H1 (cell line): ENCODE data around the gene GPR63. TPM values are rescaled to one million over a fixed set of nuclear protein-coding genes. Genes with fewer than 3 reads are reported as not detected.

Source experiments
- CTCF ChIA-PET: fragments of 300-600 bp; sonication (Branson Sonifier 250); formaldehyde crosslinking; loops from one replicate; lab custom pipeline; 2021; ENCODE audit not compliant: partially characterized antibody; lab: Charles Lee
- POLR2A ChIA-PET: fragments of 300-600 bp; sonication (Branson Sonifier 250); formaldehyde crosslinking; loops from one replicate; lab custom pipeline; 2021; ENCODE audit warnings: inconsistent platforms; ENCODE audit not compliant: partially characterized antibody; lab: Charles Lee
- DNase-seq, 2 experiments: peaks; one replicate each; pipeline versions ENCODE4 v3.0.0 to v3.0.0-alpha.2; 2010 to 2022; ENCODE audit warnings: low spot score in 2 of 2, low read depth in 1 of 2, mixed read lengths in 1 of 2
- FAIRE-seq: peaks from 2 replicates; lab custom pipeline; 2011; peaks lifted over from hg19 to GRCh38; lab: Jason Lieb, UNC
- H2AFZ ChIP-seq: 2 replicates; pipeline ENCODE4 v1.8.1; 2012; ENCODE audit warnings: low read length, inconsistent platforms
- H2AK5ac ChIP-seq: 2 replicates; pipeline ENCODE4 v1.6.1; 2013; ENCODE audit warnings: low read depth, low read length
- H2BK120ac ChIP-seq: replicated peaks from 2 replicates; pipeline ENCODE3; 2013; ENCODE audit warnings: low read depth, low read length, inconsistent platforms
- H2BK12ac ChIP-seq: 2 replicates; pipeline ENCODE4 v1.6.1; 2013; ENCODE audit warnings: low read depth, low read length
- H2BK15ac ChIP-seq: 2 replicates; pipeline ENCODE4 v1.6.1; 2013; ENCODE audit warnings: low read length
- H2BK20ac ChIP-seq: 2 replicates; pipeline ENCODE4 v1.6.1; 2013; ENCODE audit warnings: low read length
- H2BK5ac ChIP-seq: 2 replicates; pipeline ENCODE4 v1.6.1; 2013; ENCODE audit warnings: low read depth, low read length
- H3K14ac ChIP-seq: 2 replicates; pipeline ENCODE4 v1.6.1; 2013; ENCODE audit warnings: inconsistent platforms; ENCODE audit not compliant: insufficient read length
- H3K18ac ChIP-seq: 2 replicates; pipeline ENCODE4 v1.6.1; 2013; ENCODE audit warnings: low read length; ENCODE audit errors: extremely low read depth
- H3K23ac ChIP-seq: 2 replicates; pipeline ENCODE4 v1.6.1; 2013; ENCODE audit warnings: inconsistent platforms; ENCODE audit not compliant: insufficient read length
- H3K23me2 ChIP-seq: 2 replicates; pipeline ENCODE4 v1.6.1; 2013; ENCODE audit warnings: low read depth, low read length
- H3K27ac ChIP-seq: 2 replicates; pipeline ENCODE4 v1.6.1; 2011; ENCODE audit warnings: low read depth, low read length, inconsistent platforms
- H3K27me3 ChIP-seq, 4 experiments: replicated peaks in 1 of 4; 1 replicate in 1 of 4; 2 replicates in 3 of 4; pipeline versions ENCODE4 v1.6.1 to v1.8.1; 2011 to 2013; ENCODE audit warnings: low read length in 3 of 4, mild to moderate bottlenecking in 3 of 4, inconsistent platforms in 2 of 4, mixed read lengths in 2 of 4, moderate library complexity in 1 of 4; ENCODE audit not compliant: control insufficient read depth in 3 of 4, insufficient read depth in 3 of 4; ENCODE audit errors: extremely low read depth in 1 of 4
- H3K36me3 ChIP-seq, 4 experiments: 2 replicates each; pipeline versions ENCODE4 v1.6.1 to v1.8.1; 2011 to 2013; ENCODE audit warnings: mild to moderate bottlenecking in 4 of 4, low read length in 3 of 4, moderate library complexity in 2 of 4, control low read depth in 1 of 4, inconsistent platforms in 1 of 4; ENCODE audit not compliant: insufficient read depth in 4 of 4, control insufficient read depth in 2 of 4
- H3K4ac ChIP-seq: replicated peaks from 2 replicates; pipeline ENCODE3; 2013; ENCODE audit warnings: low read length, low read depth, mixed read lengths, inconsistent platforms; ENCODE audit not compliant: insufficient read length
- H3K4me1 ChIP-seq, 4 experiments: replicated peaks in 1 of 4; 1 replicate in 1 of 4; 2 replicates in 3 of 4; pipeline versions ENCODE4 v1.6.1 to v1.8.1; 2011 to 2013; ENCODE audit warnings: low read length in 3 of 4, inconsistent platforms in 2 of 4, mixed read lengths in 1 of 4; ENCODE audit not compliant: insufficient read depth in 4 of 4, control insufficient read depth in 3 of 4
- H3K4me2 ChIP-seq, 2 experiments: 2 replicates each; pipeline versions ENCODE4 v1.6.1 to v1.8.1; 2011 to 2013; ENCODE audit warnings: low read depth in 2 of 2, low read length in 2 of 2, control low read depth in 1 of 2, inconsistent platforms in 1 of 2, mild to moderate bottlenecking in 1 of 2; ENCODE audit not compliant: insufficient read depth in 1 of 2
- H3K4me3 ChIP-seq, 4 experiments: fragments of 200-600, 300-600 bp in 1 of 4; sonication (generic), shearing (Covaris generic), sonication (Bioruptor Twin) in 1 of 4; 2 replicates each; pipeline versions ENCODE4 v1.5.1 to v1.8.1; 2011 to 2016; ENCODE audit warnings: low read length in 4 of 4, low read depth in 3 of 4, control low read depth in 2 of 4, inconsistent platforms in 2 of 4, mild to moderate bottlenecking in 2 of 4, mixed read lengths in 1 of 4, moderate library complexity in 1 of 4; ENCODE audit not compliant: insufficient read depth in 2 of 4; ENCODE audit errors: extremely low read depth in 1 of 4
- H3K56ac ChIP-seq: replicated peaks from 2 replicates; pipeline ENCODE3; 2013; ENCODE audit warnings: low read depth, mild to moderate bottlenecking, mixed read lengths, low read length, inconsistent platforms; ENCODE audit not compliant: insufficient read length
- H3K79me1 ChIP-seq: 2 replicates; pipeline ENCODE4 v1.6.1; 2013; ENCODE audit warnings: low read depth, low read length, control low read depth
- H3K79me2 ChIP-seq, 2 experiments: 2 replicates each; pipeline versions ENCODE4 v1.6.1 to v1.8.1; 2012 to 2013; ENCODE audit warnings: low read length in 2 of 2, mild to moderate bottlenecking in 2 of 2, inconsistent platforms in 1 of 2; ENCODE audit not compliant: insufficient read depth in 2 of 2, control insufficient read depth in 1 of 2
- H3K9ac ChIP-seq, 4 experiments: replicated peaks in 1 of 4; 1 replicate in 1 of 4; 2 replicates in 3 of 4; pipeline versions ENCODE4 v1.6.1 to v1.8.1; 2011 to 2013; ENCODE audit warnings: low read depth in 3 of 4, low read length in 3 of 4, control low read depth in 2 of 4, mild to moderate bottlenecking in 2 of 4, moderate library complexity in 2 of 4, inconsistent platforms in 1 of 4; ENCODE audit errors: extremely low read depth in 1 of 4
- H3K9me3 ChIP-seq, 2 experiments: 2 replicates each; pipeline versions ENCODE4 v1.6.1 to v1.8.1; 2012 to 2013; ENCODE audit warnings: mild to moderate bottlenecking in 2 of 2, moderate library complexity in 2 of 2, control low read depth in 1 of 2, inconsistent platforms in 1 of 2, low read depth in 1 of 2, low read length in 1 of 2, mixed read lengths in 1 of 2; ENCODE audit not compliant: insufficient read depth in 2 of 2
- H4K20me1 ChIP-seq, 2 experiments: replicated peaks in 1 of 2; 2 replicates each; pipeline versions ENCODE3 to v1.8.1; 2011 to 2013; ENCODE audit warnings: inconsistent platforms in 2 of 2, low read length in 2 of 2, mild to moderate bottlenecking in 1 of 2; ENCODE audit not compliant: insufficient read depth in 2 of 2, control insufficient read depth in 1 of 2
- H4K5ac ChIP-seq: 2 replicates; pipeline ENCODE4 v1.6.1; 2013; ENCODE audit warnings: low read length, low read depth, mixed read lengths, inconsistent platforms; ENCODE audit not compliant: insufficient read length
- H4K8ac ChIP-seq: 2 replicates; pipeline ENCODE4 v1.8.0; 2013; ENCODE audit warnings: mild to moderate bottlenecking, moderate library complexity, low read length, inconsistent platforms; ENCODE audit not compliant: insufficient read depth; ENCODE audit errors: extremely low read depth
- H4K91ac ChIP-seq: replicated peaks from 2 replicates; pipeline ENCODE3; 2013; ENCODE audit warnings: low read length, mixed read lengths, inconsistent platforms; ENCODE audit not compliant: insufficient read length
- BACH1 ChIP-seq: IDR thresholded peaks from 2 replicates; pipeline ENCODE4 v1.6.1; 2012; ENCODE audit warnings: low read length, improper control_type of control experiment
- RAD21 ChIP-seq, 2 experiments: IDR thresholded peaks in 1 of 2; conservative IDR thresholded peaks in 1 of 2; 2 replicates each; pipeline ENCODE4 v1.6.1; 2011; ENCODE audit warnings: low read depth in 2 of 2, low read length in 2 of 2, improper control_type of control experiment in 1 of 2, inconsistent platforms in 1 of 2, mild to moderate bottlenecking in 1 of 2, moderate library complexity in 1 of 2
- TAF1 ChIP-seq: IDR thresholded peaks from 2 replicates; pipeline ENCODE4 v1.6.1; 2011; ENCODE audit warnings: mild to moderate bottlenecking, low read depth, low read length
- WGBS, 2 experiments: shearing (Covaris generic) in 1 of 2; methylation state at CpG; one replicate each; pipeline versions ENCODE4 v1.1.6 to v1.1.7; 2013 to 2015; ENCODE audit warnings: low lambda C conversion rate in 2 of 2, mixed read lengths in 2 of 2, inconsistent platforms in 1 of 2, low coverage in 1 of 2, missing lambda C conversion rate in 1 of 2; ENCODE audit not compliant: insufficient replicate concordance in 2 of 2, insufficient coverage in 1 of 2, insufficient read length in 1 of 2; ENCODE audit errors: extremely low coverage in 1 of 2, missing lambda C conversion rate in 1 of 2; 5-methylcytosine and 5-hydroxymethylcytosine counted together
- polyA plus RNA-seq, 7 experiments: library from polyadenylated mRNA; depleted of rRNA in 3 of 7; stranded (reverse) in 5 of 7; unstranded in 2 of 7; fragments of >200 nt in 5 of 7; fragments of 200-250 nt in 2 of 7; gene quantifications; 1 replicate in 5 of 7; 2 replicates in 1 of 7; 4 replicates in 1 of 7; pipeline versions ENCODE4 v1.2.1 to v1.2.3, GENCODE V29; 2011 to 2013; ENCODE audit warnings: missing spikeins in 2 of 7, mixed read lengths in 2 of 7
- total RNA-seq: library from RNA; stranded (reverse); fragmentation: NEBNext Ultra II Directional; extraction: Animal tissue kit (Norgen Biotek cat#: 25700); gene quantifications from 2 replicates; pipeline ENCODE4 v1.2.1, GENCODE V29; 2021
- TF ChIP-seq, protein P1 (sequence below): IDR thresholded peaks from 2 replicates; pipeline ENCODE4 v1.6.1; 2011; ENCODE audit warnings: low read length, improper control_type of control experiment
- TF ChIP-seq, protein P2 (sequence below): IDR thresholded peaks from 2 replicates; pipeline ENCODE4 v1.6.1; 2012; ENCODE audit warnings: low read length, inconsistent platforms

Gene GPR63
- total and polyA plus RNA-seq, 2 of the 8 experiments (the other 6 are each of a cell fraction or from before 2014, with no cell fraction given): 6.1 to 11.6 TPM

DNA sequence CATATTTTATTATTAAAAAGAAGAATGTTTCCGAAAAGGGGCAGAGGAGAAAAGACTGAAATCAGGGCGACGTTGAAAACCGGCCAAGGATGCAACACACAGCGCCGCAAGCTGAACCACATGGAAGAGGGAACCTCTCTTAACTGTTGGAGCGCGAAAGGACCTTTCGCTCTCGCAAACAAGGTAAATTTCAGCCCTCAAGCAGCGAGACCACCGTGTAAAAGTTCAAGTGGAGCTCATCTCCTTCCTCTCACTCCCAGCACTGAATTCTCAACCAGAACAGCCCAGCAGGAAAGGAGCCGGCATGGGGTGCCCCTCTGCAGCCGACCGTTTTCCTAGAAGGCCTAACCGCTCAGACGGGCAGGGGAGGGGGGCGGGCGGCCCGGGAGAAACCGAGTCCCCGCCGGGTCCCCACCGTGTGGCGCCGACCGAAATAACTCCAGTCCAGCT is 621 bp downstream of the GPR63 start:
- CTCF ChIA-PET: interaction anchor here (0.6 to 1.6 kb wide), 3 partner anchors 9 to 76 kb away, joined by 3 to 4 read pairs (median 3); no protein-coding TSS in a partner anchor

More for the DNA sequence above, 621 bp downstream of the GPR63 start:
- no peaks in the 10 kb centered on the region for H3K9me3 ChIP-seq
- H3K23me2 ChIP-seq: no peaks in the 10 kb centered on the region; the same call in 1 of the 2 replicates
- no peak overlapping the region for H2BK15ac ChIP-seq
- peaks cover 0 to 45% of the 10 kb centered on the region in 2 experiments; a peak in 3 of 4 replicates for H3K79me2 ChIP-seq
- no peak overlapping the region for H2BK20ac ChIP-seq
- no peak overlapping the region for H3K14ac ChIP-seq
- peaks cover 0 to under 1% (median 0%) of the 10 kb centered on the region in 4 experiments; a peak in 1 of 8 replicates for H3K36me3 ChIP-seq
- FAIRE-seq (no peak), DNase-seq (no peak)
- H3K4ac ChIP-seq: no peak overlapping the region
- peaks cover 0 to 6% (median 2%) of the 10 kb centered on the region in 4 experiments; a peak in 3 of 7 replicates for H3K4me1 ChIP-seq
- TF ChIP-seq RAD21 (IDR thresholded peaks at IDR 0.05 in 1 of 2, conservative IDR thresholded peaks at IDR 0.05 in 1 of 2; ENCODE audit: low read depth in 2 of 2, low read length in 2 of 2) (no peak), BACH1 (no peak), TAF1 (peak; percentile 39; the same call in 1 of the 2 replicates)
- TF ChIP-seq, protein P1, sequence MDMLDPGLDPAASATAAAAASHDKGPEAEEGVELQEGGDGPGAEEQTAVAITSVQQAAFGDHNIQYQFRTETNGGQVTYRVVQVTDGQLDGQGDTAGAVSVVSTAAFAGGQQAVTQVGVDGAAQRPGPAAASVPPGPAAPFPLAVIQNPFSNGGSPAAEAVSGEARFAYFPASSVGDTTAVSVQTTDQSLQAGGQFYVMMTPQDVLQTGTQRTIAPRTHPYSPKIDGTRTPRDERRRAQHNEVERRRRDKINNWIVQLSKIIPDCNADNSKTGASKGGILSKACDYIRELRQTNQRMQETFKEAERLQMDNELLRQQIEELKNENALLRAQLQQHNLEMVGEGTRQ: no peak
- TF ChIP-seq, protein P2, sequence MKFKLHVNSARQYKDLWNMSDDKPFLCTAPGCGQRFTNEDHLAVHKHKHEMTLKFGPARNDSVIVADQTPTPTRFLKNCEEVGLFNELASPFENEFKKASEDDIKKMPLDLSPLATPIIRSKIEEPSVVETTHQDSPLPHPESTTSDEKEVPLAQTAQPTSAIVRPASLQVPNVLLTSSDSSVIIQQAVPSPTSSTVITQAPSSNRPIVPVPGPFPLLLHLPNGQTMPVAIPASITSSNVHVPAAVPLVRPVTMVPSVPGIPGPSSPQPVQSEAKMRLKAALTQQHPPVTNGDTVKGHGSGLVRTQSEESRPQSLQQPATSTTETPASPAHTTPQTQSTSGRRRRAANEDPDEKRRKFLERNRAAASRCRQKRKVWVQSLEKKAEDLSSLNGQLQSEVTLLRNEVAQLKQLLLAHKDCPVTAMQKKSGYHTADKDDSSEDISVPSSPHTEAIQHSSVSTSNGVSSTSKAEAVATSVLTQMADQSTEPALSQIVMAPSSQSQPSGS: 0 out of 2 replicates have a peak, but pooled peaks have one; percentile 3
- peak overlapping the region; percentile 76 to 95 (median 90) for H3K4me3 ChIP-seq
- peak overlapping the region; percentile 79 for H3K18ac ChIP-seq
- no peak overlapping the region for H2BK12ac ChIP-seq
- peak overlapping the region; percentile 48; the same call in 1 of the 2 replicates for H3K27ac ChIP-seq
- H3K4me2 ChIP-seq: peak overlapping the region; percentile 65 to 87
- POLR2A ChIA-PET: interaction anchor here (0.6 to 3.1 kb wide), 13 partner anchors 14 to 713 kb away, joined by 3 to 10 read pairs (median 4); partner anchors contain the start of gene KLHL32
- no peaks in the 10 kb centered on the region for H3K79me1 ChIP-seq
- peak overlapping the region; percentile 93 for H2AFZ ChIP-seq
- peak overlapping the region; percentile 67; the same call in 1 of the 2 replicates for H2BK5ac ChIP-seq
- peaks cover 3 to 13% (median 6%) of the 10 kb centered on the region in 4 experiments; a peak in 5 of 7 replicates for H3K27me3 ChIP-seq
- H4K8ac ChIP-seq: peak overlapping the region; percentile 90
- peak overlapping the region; percentile 78 to 95 (median 88) for H3K9ac ChIP-seq
- H2BK120ac ChIP-seq: no peak overlapping the region
- no peak overlapping the region for H4K91ac ChIP-seq
- no peak overlapping the region for H3K23ac ChIP-seq
- H3K56ac ChIP-seq: no peak overlapping the region
- 1% methylated on average over 13 of the region's 27 CpGs; no CpG with 5 or more reads in 1 of the 2 experiments for WGBS, 2 experiments
- peaks cover 2 to 3% of the 10 kb centered on the region in 2 experiments for H4K20me1 ChIP-seq
- H2AK5ac ChIP-seq: no peak overlapping the region
- no peak overlapping the region for H4K5ac ChIP-seq
